ENCODE results near the gene KCNK1. TPM values are rescaled to one million over a fixed set of nuclear protein-coding genes. Genes with fewer than 3 reads are reported as not detected.

The KCNK1 gene
- total and polyA plus RNA-seq, 4 donors = 2.5 to 12.3 (median 4.5) TPM

DNA sequence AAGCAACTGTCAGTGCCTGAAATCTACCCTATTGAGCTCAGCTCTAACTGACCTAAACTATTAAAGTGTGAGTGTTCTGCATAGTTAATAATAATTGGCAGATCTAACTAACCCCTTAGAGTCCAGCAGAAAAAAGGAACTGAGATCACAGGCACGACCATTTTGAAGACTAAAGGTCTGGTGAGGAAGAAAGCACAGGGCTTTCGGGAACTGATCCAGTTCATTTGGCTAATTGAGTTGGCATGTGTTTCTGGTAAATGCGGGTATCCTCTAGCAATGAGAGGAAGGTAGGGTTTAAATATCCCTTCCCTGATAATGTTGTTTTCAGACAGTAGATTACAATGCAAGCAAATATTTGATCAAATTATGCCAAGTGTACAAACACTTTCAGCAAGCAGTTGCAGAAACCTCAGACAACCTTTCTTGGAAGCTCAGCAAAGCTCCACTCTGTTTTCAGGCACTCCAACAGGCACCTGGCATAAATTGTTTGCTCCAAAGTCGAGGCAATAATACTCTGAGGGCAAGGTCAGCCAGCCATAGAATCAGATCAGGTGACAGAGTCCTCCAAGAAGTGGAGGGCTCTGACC is 100.8 kb downstream of the KCNK1 start:
- 22% methylated on average over 4 of the region's 4 CpGs for WGBS
- Histone ChIP-seq H3K4me3 (ENCODE audit: low read depth in 1 of 3, low read length in 3 of 3) (no peak overlapping the region), H3K9ac (ENCODE audit: low read depth in 1 of 2, low read length in 2 of 2) (peak overlapping the region in 1 of 2 donors; percentile 12), H3K27me3 (ENCODE audit: control insufficient read depth in 4 of 4, insufficient read depth in 4 of 4, low read length in 3 of 4) (no peaks in the 10 kb centered on the region), H3K27ac (ENCODE audit: low read depth in 1 of 2, low read length in 2 of 2) (peak overlapping the region; percentile 62 to 80), H3K9me3 (ENCODE audit: control insufficient read depth in 4 of 4, low read length in 3 of 4) (peaks cover 0 to 3% (median 0%) of the 10 kb centered on the region in 4 donors), H3K4me1 (ENCODE audit: control insufficient read depth in 4 of 4, insufficient read depth in 4 of 4, low read length in 3 of 4) (peaks cover 1 to 16% (median 10%) of the 10 kb centered on the region in 4 donors), H3K36me3 (ENCODE audit: control insufficient read depth in 4 of 4, insufficient read depth in 3 of 4, low read depth in 1 of 4, low read length in 3 of 4) (no peaks in the 10 kb centered on the region)
- no peak for DNase-seq (ENCODE audit: low spot score)
- peak; percentile 60 for TF ChIP-seq SP1 (IDR thresholded peaks at IDR 0.05)
- TF ChIP-seq, protein P1, sequence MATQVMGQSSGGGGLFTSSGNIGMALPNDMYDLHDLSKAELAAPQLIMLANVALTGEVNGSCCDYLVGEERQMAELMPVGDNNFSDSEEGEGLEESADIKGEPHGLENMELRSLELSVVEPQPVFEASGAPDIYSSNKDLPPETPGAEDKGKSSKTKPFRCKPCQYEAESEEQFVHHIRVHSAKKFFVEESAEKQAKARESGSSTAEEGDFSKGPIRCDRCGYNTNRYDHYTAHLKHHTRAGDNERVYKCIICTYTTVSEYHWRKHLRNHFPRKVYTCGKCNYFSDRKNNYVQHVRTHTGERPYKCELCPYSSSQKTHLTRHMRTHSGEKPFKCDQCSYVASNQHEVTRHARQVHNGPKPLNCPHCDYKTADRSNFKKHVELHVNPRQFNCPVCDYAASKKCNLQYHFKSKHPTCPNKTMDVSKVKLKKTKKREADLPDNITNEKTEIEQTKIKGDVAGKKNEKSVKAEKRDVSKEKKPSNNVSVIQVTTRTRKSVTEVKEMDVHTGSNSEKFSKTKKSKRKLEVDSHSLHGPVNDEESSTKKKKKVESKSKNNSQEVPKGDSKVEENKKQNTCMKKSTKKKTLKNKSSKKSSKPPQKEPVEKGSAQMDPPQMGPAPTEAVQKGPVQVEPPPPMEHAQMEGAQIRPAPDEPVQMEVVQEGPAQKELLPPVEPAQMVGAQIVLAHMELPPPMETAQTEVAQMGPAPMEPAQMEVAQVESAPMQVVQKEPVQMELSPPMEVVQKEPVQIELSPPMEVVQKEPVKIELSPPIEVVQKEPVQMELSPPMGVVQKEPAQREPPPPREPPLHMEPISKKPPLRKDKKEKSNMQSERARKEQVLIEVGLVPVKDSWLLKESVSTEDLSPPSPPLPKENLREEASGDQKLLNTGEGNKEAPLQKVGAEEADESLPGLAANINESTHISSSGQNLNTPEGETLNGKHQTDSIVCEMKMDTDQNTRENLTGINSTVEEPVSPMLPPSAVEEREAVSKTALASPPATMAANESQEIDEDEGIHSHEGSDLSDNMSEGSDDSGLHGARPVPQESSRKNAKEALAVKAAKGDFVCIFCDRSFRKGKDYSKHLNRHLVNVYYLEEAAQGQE (IDR thresholded peaks at IDR 0.05) = peak; percentile 42
- TF ChIP-seq FOXA1 (IDR thresholded peaks at IDR 0.05) = no peak
- TF ChIP-seq GABPA (IDR thresholded peaks at IDR 0.05 in 1 of 2, conservative IDR thresholded peaks at IDR 0.05 in 1 of 2) = no peak
- TF ChIP-seq CTCF (IDR thresholded peaks at IDR 0.05; ENCODE audit: low read depth, low read length, missing input control) = no peak
- TF ChIP-seq HNF4G (IDR thresholded peaks at IDR 0.05) = peak; percentile 13
- TF ChIP-seq, protein P2, sequence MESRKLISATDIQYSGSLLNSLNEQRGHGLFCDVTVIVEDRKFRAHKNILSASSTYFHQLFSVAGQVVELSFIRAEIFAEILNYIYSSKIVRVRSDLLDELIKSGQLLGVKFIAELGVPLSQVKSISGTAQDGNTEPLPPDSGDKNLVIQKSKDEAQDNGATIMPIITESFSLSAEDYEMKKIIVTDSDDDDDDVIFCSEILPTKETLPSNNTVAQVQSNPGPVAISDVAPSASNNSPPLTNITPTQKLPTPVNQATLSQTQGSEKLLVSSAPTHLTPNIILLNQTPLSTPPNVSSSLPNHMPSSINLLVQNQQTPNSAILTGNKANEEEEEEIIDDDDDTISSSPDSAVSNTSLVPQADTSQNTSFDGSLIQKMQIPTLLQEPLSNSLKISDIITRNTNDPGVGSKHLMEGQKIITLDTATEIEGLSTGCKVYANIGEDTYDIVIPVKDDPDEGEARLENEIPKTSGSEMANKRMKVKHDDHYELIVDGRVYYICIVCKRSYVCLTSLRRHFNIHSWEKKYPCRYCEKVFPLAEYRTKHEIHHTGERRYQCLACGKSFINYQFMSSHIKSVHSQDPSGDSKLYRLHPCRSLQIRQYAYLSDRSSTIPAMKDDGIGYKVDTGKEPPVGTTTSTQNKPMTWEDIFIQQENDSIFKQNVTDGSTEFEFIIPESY (IDR thresholded peaks at IDR 0.05) = peak; percentile 36
- TF ChIP-seq, protein P3, sequence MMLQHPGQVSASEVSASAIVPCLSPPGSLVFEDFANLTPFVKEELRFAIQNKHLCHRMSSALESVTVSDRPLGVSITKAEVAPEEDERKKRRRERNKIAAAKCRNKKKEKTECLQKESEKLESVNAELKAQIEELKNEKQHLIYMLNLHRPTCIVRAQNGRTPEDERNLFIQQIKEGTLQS (IDR thresholded peaks at IDR 0.05) = no peak
- peak; percentile 72 for TF ChIP-seq YY1 (IDR thresholded peaks at IDR 0.05)
- TF ChIP-seq FOXA2 (IDR thresholded peaks at IDR 0.05) = peak; percentile 43
- no peak for TF ChIP-seq TAF1 (conservative IDR thresholded peaks at IDR 0.05)
- peak; percentile 60 for TF ChIP-seq MAX (IDR thresholded peaks at IDR 0.05)
- peak; percentile 85 to 91 for TF ChIP-seq RXRA (IDR thresholded peaks at IDR 0.05)
- TF ChIP-seq JUND (IDR thresholded peaks at IDR 0.05) = peak in 1 of 2 donors; percentile 73
- TF ChIP-seq HNF4A (conservative IDR thresholded peaks at IDR 0.05) = peak; percentile 80 to 86
- TF ChIP-seq RAD21 (IDR thresholded peaks at IDR 0.05) = peak; percentile 42 to 44

Measured in liver (tissue), 9 donors.